CD1c-positive myeloid dendritic cell (primary cell): ENCODE results near the gene OR10G8.
"Not testable (repeated sequence)": the region's sequence is repeated elsewhere in the genome, so short reads cannot be mapped to it uniquely, and the experiment has no call there.

Experiments used
- DNase-seq: peaks from one replicate; pipeline ENCODE4 v3.0.0-alpha.2; 2016; ENCODE audit errors: extremely low spot score

Gene OR10G8

GRCh38 chr11:124026498-124026897 is at the start of gene OR10G8:
Gene OR10G8, plus strand, starts transcription at chr11:124026798. Its CDS starts 2,825 bp downstream, at chr11:124029623.
- no peak for DNase-seq

- DNase-seq = no peak
Measured at GRCh38 chr11:123977731-123978347, 48.8 kb upstream of the OR10G8 start, which contains the start of gene OR10S1. Gene OR10S1, minus strand, starts transcription at chr11:123977781. Its CDS starts 117 bp downstream, at chr11:123977664.

- DNase-seq = no peak
Measured at GRCh38 chr11:123979311-123979710, 47.3 kb upstream of the OR10G8 start.

GRCh38 chr11:123995119-123995518 is 31.5 kb upstream of the OR10G8 start, which contains the start of gene OR10G6:
Gene OR10G6, minus strand, starts transcription at chr11:123995161. Its CDS starts 0 bp downstream, at chr11:123995161.
- no peak for DNase-seq

GRCh38 chr11:124012697-124013096 is 13.9 kb upstream of the OR10G8 start, which contains the start of gene OR10G4:
Gene OR10G4, plus strand, starts transcription at chr11:124012997. Its CDS starts 2,578 bp downstream, at chr11:124015575.
- DNase-seq = no peak

GRCh38 chr11:124015837-124016236 is 10.8 kb upstream of the OR10G8 start:
- DNase-seq = not testable (repeated sequence)

GRCh38 chr11:124036666-124037065 is 10.1 kb downstream of the OR10G8 start:
- no peak for DNase-seq

GRCh38 chr11:124039557-124039956 is 13.0 kb downstream of the OR10G8 start:
- no peak for DNase-seq

- no peak for DNase-seq
Measured at GRCh38 chr11:124041254-124041653, 14.7 kb downstream of the OR10G8 start, which contains the start of gene OR10G7. Gene OR10G7, minus strand, starts transcription at chr11:124041325. Its CDS starts 2,324 bp downstream, at chr11:124039001.

- no peak for DNase-seq
Measured at GRCh38 chr11:124043420-124043819, 16.8 kb downstream of the OR10G8 start.

GRCh38 chr11:124050748-124051147 is 24.1 kb downstream of the OR10G8 start:
- DNase-seq = no peak

- DNase-seq = no peak
Measured at GRCh38 chr11:124052966-124053365, 26.4 kb downstream of the OR10G8 start.

GRCh38 chr11:124068601-124069110 is 42.1 kb downstream of the OR10G8 start:
- DNase-seq = peak; percentile 10

GRCh38 chr11:124069429-124070401 is 43.1 kb downstream of the OR10G8 start:
- DNase-seq = peak; percentile 68

- DNase-seq = peak; percentile 86
Measured at GRCh38 chr11:124070915-124071622, 44.5 kb downstream of the OR10G8 start.

- DNase-seq = no peak
Measured at GRCh38 chr11:124071623-124071948, 45.0 kb downstream of the OR10G8 start.

GRCh38 chr11:124072147-124072546 is 45.5 kb downstream of the OR10G8 start:
- DNase-seq = no peak

GRCh38 chr11:124074554-124074953 is 48.0 kb downstream of the OR10G8 start:
- DNase-seq = no peak

GRCh38 chr11:124075492-124075840 is 48.9 kb downstream of the OR10G8 start:
- no peak for DNase-seq

- DNase-seq = peak; percentile 61
Measured at GRCh38 chr11:124075841-124076651, 49.4 kb downstream of the OR10G8 start.

GRCh38 chr11:124077266-124077665 is 50.7 kb downstream of the OR10G8 start:
- no peak for DNase-seq
